Neural cell (in vitro differentiated cells): ENCODE results near the gene ADARB1. TPM values are rescaled to one million over a fixed set of nuclear protein-coding genes. Genes with fewer than 3 reads are reported as not detected.
A peak's percentile ranks its signal among the peaks of the same experiment; 100 is the strongest.

Source experiments
- H2AFZ ChIP-seq: fragments of 200-600, 300-800 bp; sonication (generic), shearing (Covaris generic); 2 replicates; pipeline ENCODE4 v1.6.0; 2014; ENCODE audit warnings: low read depth, mild to moderate bottlenecking, antibody characterized with exemption, low read length, moderate library complexity
- H3F3A ChIP-seq: fragments of 200-600 bp; shearing (Covaris generic); 2 replicates; pipeline ENCODE4 v1.6.1; 2016; ENCODE audit warnings: mild to moderate bottlenecking, moderate library complexity, mixed read lengths, antibody characterized with exemption, low read length; ENCODE audit not compliant: insufficient read depth, poor library complexity, severe bottlenecking
- H3K27ac ChIP-seq: fragments of 200-600, 300-800 bp; sonication (generic), shearing (Covaris generic); 2 replicates; pipeline ENCODE4 v1.5.1; 2014; ENCODE audit warnings: mild to moderate bottlenecking, low read length, moderate library complexity
- H3K27me3 ChIP-seq: fragments of 300-800, 200-600 bp; sonication (generic), shearing (Covaris generic); 2 replicates; pipeline ENCODE4 v1.6.0; 2014; ENCODE audit warnings: mild to moderate bottlenecking, low read depth, low read length, moderate library complexity; ENCODE audit not compliant: insufficient read depth
- H3K36me3 ChIP-seq: fragments of 300-800, 200-600 bp; sonication (generic), shearing (Covaris generic); 2 replicates; pipeline ENCODE4 v1.5.1; 2014; ENCODE audit warnings: mild to moderate bottlenecking, antibody characterized with exemption, low read length, moderate library complexity; ENCODE audit not compliant: insufficient read depth
- H3K4me2 ChIP-seq: fragments of 300-800, 200-600 bp; sonication (generic), shearing (Covaris generic); 2 replicates; pipeline ENCODE4 v1.6.0; 2014; ENCODE audit warnings: mild to moderate bottlenecking, low read length
- H3K4me3 ChIP-seq: fragments of 300-800, 200-600 bp; sonication (generic), shearing (Covaris generic); 2 replicates; pipeline ENCODE4 v1.5.1; 2014; ENCODE audit warnings: mild to moderate bottlenecking, low read length, moderate library complexity
- H3K79me2 ChIP-seq: fragments of 200-600 bp; shearing (Covaris generic); replicated peaks from 2 replicates; pipeline ENCODE4 v1.6.0; 2014; ENCODE audit warnings: mild to moderate bottlenecking, low read length, moderate library complexity; ENCODE audit not compliant: insufficient read depth
- H3K9ac ChIP-seq: fragments of 300-800, 200-600 bp; sonication (generic), shearing (Covaris generic); 2 replicates; pipeline ENCODE4 v1.6.1; 2016; ENCODE audit warnings: mild to moderate bottlenecking, low read length, mixed read lengths
- H3K9me2 ChIP-seq: fragments of 200-600 bp; shearing (Covaris generic); 2 replicates; pipeline ENCODE4 v1.6.1; 2016; ENCODE audit warnings: mild to moderate bottlenecking, low read length, mixed read lengths; ENCODE audit not compliant: insufficient read depth
- H3K9me3 ChIP-seq: fragments of 200-600, 300-800 bp; sonication (generic), shearing (Covaris generic); 2 replicates; pipeline ENCODE4 v1.6.1; 2016; ENCODE audit warnings: mild to moderate bottlenecking, mixed run types, low read length, moderate library complexity, mixed read lengths
- H4K20me1 ChIP-seq: fragments of 200-600 bp; shearing (Covaris generic); 2 replicates; pipeline ENCODE4 v1.6.1; 2016; ENCODE audit warnings: mild to moderate bottlenecking, mixed run types; ENCODE audit not compliant: insufficient read depth
- CTCF ChIP-seq: fragments of 450-650 bp; IDR thresholded peaks from 2 replicates; pipeline ENCODE4 v1.5.1; 2014; ENCODE audit warnings: antibody characterized with exemption, mild to moderate bottlenecking, moderate library complexity; ENCODE audit not compliant: poor library complexity, severe bottlenecking
- EP300 ChIP-seq: fragments of 450-650 bp; conservative IDR thresholded peaks from 2 replicates; pipeline ENCODE4 v1.6.1; 2014; ENCODE audit warnings: antibody characterized with exemption, mild to moderate bottlenecking, moderate library complexity; ENCODE audit not compliant: poor library complexity, severe bottlenecking
- EZH2 ChIP-seq: fragments of 200-600, 300-800 bp; shearing (Covaris generic), sonication (generic); IDR thresholded peaks from 2 replicates; pipeline ENCODE4 v1.6.1; 2014; ENCODE audit warnings: antibody characterized with exemption, low read length, borderline replicate concordance, mild to moderate bottlenecking; ENCODE audit not compliant: insufficient read depth, poor library complexity, severe bottlenecking
- MXI1 ChIP-seq: fragments of 450-650 bp; conservative IDR thresholded peaks from 2 replicates; pipeline ENCODE4 v1.6.1; 2014; ENCODE audit warnings: antibody characterized with exemption, mild to moderate bottlenecking; ENCODE audit not compliant: poor library complexity, severe bottlenecking
- POLR2AphosphoS5 ChIP-seq: IDR thresholded peaks from 2 replicates; pipeline ENCODE4 v1.6.1; 2012
- RAD21 ChIP-seq: fragments of 450-650 bp; conservative IDR thresholded peaks from 2 replicates; pipeline ENCODE4 v1.6.1; 2014; ENCODE audit warnings: antibody characterized with exemption, mild to moderate bottlenecking, moderate library complexity
- SMC3 ChIP-seq: fragments of 450-650 bp; conservative IDR thresholded peaks from 2 replicates; pipeline ENCODE4 v1.6.1; 2014; ENCODE audit warnings: antibody characterized with exemption, mild to moderate bottlenecking, moderate library complexity; ENCODE audit not compliant: poor library complexity
- TAF1 ChIP-seq: IDR thresholded peaks from 2 replicates; pipeline ENCODE4 v1.6.1; 2012; ENCODE audit warnings: low read depth
- polyA plus RNA-seq: library from polyadenylated mRNA; depleted of rRNA; stranded (reverse); fragments of >200 nt; gene quantifications from 2 replicates; pipeline ENCODE4 v1.2.3, GENCODE V29; 2014
- TF ChIP-seq, protein P1 (sequence below): IDR thresholded peaks from 2 replicates; pipeline ENCODE4 v1.6.1; 2012; ENCODE audit warnings: borderline replicate concordance

The ADARB1 gene
- polyA plus RNA-seq, 1 donor from 2014 or later: 8.9 TPM

- peak overlapping the region; percentile 95 for H3K4me3 ChIP-seq
- TF ChIP-seq, protein P1, sequence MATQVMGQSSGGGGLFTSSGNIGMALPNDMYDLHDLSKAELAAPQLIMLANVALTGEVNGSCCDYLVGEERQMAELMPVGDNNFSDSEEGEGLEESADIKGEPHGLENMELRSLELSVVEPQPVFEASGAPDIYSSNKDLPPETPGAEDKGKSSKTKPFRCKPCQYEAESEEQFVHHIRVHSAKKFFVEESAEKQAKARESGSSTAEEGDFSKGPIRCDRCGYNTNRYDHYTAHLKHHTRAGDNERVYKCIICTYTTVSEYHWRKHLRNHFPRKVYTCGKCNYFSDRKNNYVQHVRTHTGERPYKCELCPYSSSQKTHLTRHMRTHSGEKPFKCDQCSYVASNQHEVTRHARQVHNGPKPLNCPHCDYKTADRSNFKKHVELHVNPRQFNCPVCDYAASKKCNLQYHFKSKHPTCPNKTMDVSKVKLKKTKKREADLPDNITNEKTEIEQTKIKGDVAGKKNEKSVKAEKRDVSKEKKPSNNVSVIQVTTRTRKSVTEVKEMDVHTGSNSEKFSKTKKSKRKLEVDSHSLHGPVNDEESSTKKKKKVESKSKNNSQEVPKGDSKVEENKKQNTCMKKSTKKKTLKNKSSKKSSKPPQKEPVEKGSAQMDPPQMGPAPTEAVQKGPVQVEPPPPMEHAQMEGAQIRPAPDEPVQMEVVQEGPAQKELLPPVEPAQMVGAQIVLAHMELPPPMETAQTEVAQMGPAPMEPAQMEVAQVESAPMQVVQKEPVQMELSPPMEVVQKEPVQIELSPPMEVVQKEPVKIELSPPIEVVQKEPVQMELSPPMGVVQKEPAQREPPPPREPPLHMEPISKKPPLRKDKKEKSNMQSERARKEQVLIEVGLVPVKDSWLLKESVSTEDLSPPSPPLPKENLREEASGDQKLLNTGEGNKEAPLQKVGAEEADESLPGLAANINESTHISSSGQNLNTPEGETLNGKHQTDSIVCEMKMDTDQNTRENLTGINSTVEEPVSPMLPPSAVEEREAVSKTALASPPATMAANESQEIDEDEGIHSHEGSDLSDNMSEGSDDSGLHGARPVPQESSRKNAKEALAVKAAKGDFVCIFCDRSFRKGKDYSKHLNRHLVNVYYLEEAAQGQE: no peak
- peak; percentile 48 for TF ChIP-seq MXI1
- no peak for TF ChIP-seq SMC3
- peak; percentile 14 for TF ChIP-seq CTCF
- H3K9me2 ChIP-seq: no peaks in the 10 kb centered on the region
- H3K9me3 ChIP-seq: no peaks in the 10 kb centered on the region
- no peak overlapping the region for H2AFZ ChIP-seq
- no peaks in the 10 kb centered on the region for H3K36me3 ChIP-seq
- H3F3A ChIP-seq: no peaks in the 10 kb centered on the region
- peak overlapping the region; percentile 67 for H3K9ac ChIP-seq
- peaks cover 13% of the 10 kb centered on the region for H3K27me3 ChIP-seq
- H3K27ac ChIP-seq: peak overlapping the region; percentile 42
- H3K4me2 ChIP-seq: peak overlapping the region; percentile 33
- no peaks in the 10 kb centered on the region for H4K20me1 ChIP-seq
- H3K79me2 ChIP-seq: no peaks in the 10 kb centered on the region
Measured at GRCh38 chr21:45074818-45075595, 627 bp downstream of the ADARB1 start.

- H3K9me3 ChIP-seq: no peaks in the 10 kb centered on the region
- H3K9me2 ChIP-seq: no peaks in the 10 kb centered on the region
- H4K20me1 ChIP-seq: no peaks in the 10 kb centered on the region
- H2AFZ ChIP-seq: no peak overlapping the region
- H3K4me3 ChIP-seq: peak overlapping the region; percentile 95
- peak overlapping the region; percentile 33 for H3K4me2 ChIP-seq
- H3K79me2 ChIP-seq: no peaks in the 10 kb centered on the region
- H3K27me3 ChIP-seq: peaks cover 13% of the 10 kb centered on the region
- no peaks in the 10 kb centered on the region for H3K36me3 ChIP-seq
- H3K9ac ChIP-seq: peak overlapping the region; percentile 67
- no peak for TF ChIP-seq SMC3
- TF ChIP-seq POLR2AphosphoS5: no peak
- TF ChIP-seq, protein P1: no peak
- TF ChIP-seq TAF1: no peak
- TF ChIP-seq EP300: no peak
- no peak for TF ChIP-seq MXI1
- TF ChIP-seq CTCF: no peak
- no peak for TF ChIP-seq EZH2
- no peak for TF ChIP-seq RAD21
- no peak overlapping the region for H3K27ac ChIP-seq
- no peaks in the 10 kb centered on the region for H3F3A ChIP-seq
Measured at GRCh38 chr21:45075596-45076244, 1.3 kb downstream of the ADARB1 start.
